BJ (cell line): ENCODE measurements around the gene ZBTB1. TPM values are rescaled to one million over a fixed set of nuclear protein-coding genes. Genes with fewer than 3 reads are reported as not detected.

Experiments
- CTCF ChIA-PET: fragments of 350-600 bp; formaldehyde crosslinking; extraction: SDS; loops from one replicate; lab custom pipeline; 2021; ENCODE audit warnings: antibody characterized with exemption, inconsistent platforms; lab: Yijun Ruan, JAX
- POLR2A ChIA-PET: fragments of 300-600 bp; sonication (Branson Sonifier 250); formaldehyde crosslinking; extraction: SDS; loops from one replicate; lab custom pipeline; 2021; ENCODE audit warnings: antibody characterized with exemption; lab: Charles Lee
- DNase-seq: peaks from one replicate; pipeline ENCODE4 v3.0.0-alpha.2; 2011; ENCODE audit warnings: low read depth
- H3K27me3 ChIP-seq: 2 replicates; pipeline ENCODE4 v1.6.0; 2011; ENCODE audit warnings: low read length; ENCODE audit not compliant: control insufficient read depth, insufficient read depth
- H3K36me3 ChIP-seq: 2 replicates; pipeline ENCODE4 v1.5.1; 2011; ENCODE audit warnings: low read length; ENCODE audit not compliant: control insufficient read depth, insufficient read depth
- H3K4me3 ChIP-seq: 2 replicates; pipeline ENCODE4 v1.5.1; 2011; ENCODE audit warnings: low read depth, mild to moderate bottlenecking, control low read depth, low read length
- CTCF ChIP-seq: IDR thresholded peaks from 2 replicates; pipeline ENCODE4 v1.5.1; 2011; ENCODE audit warnings: low read depth, mild to moderate bottlenecking, control low read depth, inconsistent platforms, low read length, moderate library complexity; ENCODE audit not compliant: insufficient read depth
- polyA plus RNA-seq: library from polyadenylated mRNA; depleted of rRNA; stranded (reverse); fragments of >200 nt; gene quantifications from 2 replicates; pipeline ENCODE4 v1.2.3, GENCODE V29; 2011

The ZBTB1 gene
- polyA plus RNA-seq, 1 experiment, result 16.0 TPM

- H3K36me3 ChIP-seq, result no peaks in the 10 kb centered on the region
- CTCF ChIA-PET, result interaction anchor here (0.6 to 2.4 kb wide), 4 partner anchors 11 to 130 kb away, joined by 3 to 7 read pairs (median 4); no protein-coding TSS in a partner anchor
- POLR2A ChIA-PET, result no interaction called here
- no peaks in the 10 kb centered on the region for H3K27me3 ChIP-seq
- no peak overlapping the region for H3K4me3 ChIP-seq
- DNase-seq, result no peak
- TF ChIP-seq CTCF, result no peak
These were observed 37.0 kb upstream of the ZBTB1 start for GRCh38 chr14:64467566-64467965.

- ChIA-PET POLR2A (no interaction called here), CTCF (interaction anchor here (0.6 to 1.4 kb wide), 6 partner anchors 11 to 124 kb away, joined by 3 to 7 read pairs (median 3); no protein-coding TSS in a partner anchor)
- no peaks in the 10 kb centered on the region for H3K27me3 ChIP-seq
- DNase-seq, result no peak
- no peaks in the 10 kb centered on the region for H3K36me3 ChIP-seq
- no peak overlapping the region for H3K4me3 ChIP-seq
- TF ChIP-seq CTCF, result no peak
These were observed 36.1 kb upstream of the ZBTB1 start for GRCh38 chr14:64468451-64468850.

GRCh38 chr14:64474041-64474440 lies 30.5 kb upstream of the ZBTB1 start:
- H3K27me3 ChIP-seq, result no peaks in the 10 kb centered on the region
- DNase-seq, result no peak
- no peak overlapping the region for H3K4me3 ChIP-seq
- no peaks in the 10 kb centered on the region for H3K36me3 ChIP-seq
- TF ChIP-seq CTCF, result no peak
- ChIA-PET POLR2A (no interaction called here), CTCF (no interaction called here)

DNA sequence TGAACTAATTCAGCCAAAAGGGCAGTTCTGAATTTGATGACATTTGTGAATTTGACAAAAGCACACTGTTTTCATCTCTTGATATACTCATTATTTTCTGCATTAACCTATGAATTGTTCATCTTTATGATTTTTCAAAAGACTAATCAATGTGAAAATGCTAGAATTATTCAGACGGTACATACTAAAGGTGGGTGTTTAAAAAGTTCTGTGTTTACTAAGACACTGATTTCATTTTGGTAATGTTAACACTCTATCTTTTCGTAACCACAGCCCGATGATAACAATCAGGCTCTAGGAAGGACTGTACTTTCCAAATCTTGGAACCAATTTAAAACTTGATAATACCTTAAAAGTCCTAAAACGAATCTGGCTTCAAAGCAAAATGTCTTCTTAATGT lies 29.9 kb upstream of the ZBTB1 start:
- Histone ChIP-seq H3K4me3 (no peak overlapping the region), H3K27me3 (no peaks in the 10 kb centered on the region), H3K36me3 (no peaks in the 10 kb centered on the region)
- POLR2A ChIA-PET, result no interaction called here
- no peak for TF ChIP-seq CTCF
- CTCF ChIA-PET, result interaction anchor here (1.4 to 7.2 kb wide), 2 partner anchors 120 to 131 kb away, joined by 4 to 80 read pairs; no protein-coding TSS in a partner anchor
- DNase-seq, result no peak

DNA sequence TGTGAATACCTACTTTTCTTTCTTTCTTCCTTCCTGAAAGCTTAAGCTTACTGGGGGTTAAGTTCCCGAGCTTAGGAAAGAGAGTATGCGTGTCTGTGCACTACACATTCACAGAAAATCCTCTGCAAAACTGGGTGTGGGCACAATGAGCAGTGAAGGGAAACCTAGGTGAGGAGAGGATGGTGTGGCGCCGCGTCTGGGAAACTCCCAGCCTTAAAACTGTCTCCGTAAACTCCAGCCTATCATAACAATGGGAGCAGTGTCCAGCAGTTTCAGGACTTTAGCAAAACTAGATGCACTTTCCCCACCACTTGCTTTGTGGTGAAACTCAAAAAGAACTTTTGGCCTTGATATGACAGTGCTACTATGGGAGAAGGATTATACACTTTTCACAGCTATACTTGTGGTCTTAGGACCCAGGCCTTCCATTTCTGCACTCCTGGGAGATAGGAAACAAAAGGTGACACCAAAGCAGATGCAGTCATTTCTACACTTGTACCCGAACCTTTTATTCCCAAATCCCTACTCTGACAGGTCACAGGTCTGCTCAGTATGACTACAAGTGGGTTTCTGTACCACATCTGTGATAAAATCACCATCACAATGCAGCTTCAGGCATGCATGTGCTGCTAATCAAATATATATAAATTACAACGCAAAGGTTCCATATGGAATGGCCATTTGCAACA lies 28.8 kb upstream of the ZBTB1 start:
- CTCF ChIA-PET, result interaction anchor here (1.4 to 7.2 kb wide), 2 partner anchors 121 to 132 kb away, joined by 4 to 80 read pairs; no protein-coding TSS in a partner anchor
- no peak for TF ChIP-seq CTCF
- Histone ChIP-seq H3K36me3 (no peaks in the 10 kb centered on the region), H3K4me3 (no peak overlapping the region), H3K27me3 (no peaks in the 10 kb centered on the region)
- POLR2A ChIA-PET, result no interaction called here
- no peak for DNase-seq
